ENCODE measurements around the gene YAP1.

GRCh38 chr11:102230911-102231310, 120.7 kb downstream of the YAP1 start:
- TF ChIP-seq CTCF (IDR thresholded peaks at IDR 0.05; ENCODE audit: low read depth, low read length, poor library complexity, severe bottlenecking) (no peak), EZH2phosphoT487 (IDR thresholded peaks at IDR 0.05; ENCODE audit: borderline replicate concordance, low read length) (no peak)
